Measurements from ENCODE around the gene DMD.

- TF ChIP-seq CTCF (IDR thresholded peaks at IDR 0.05; ENCODE audit: borderline replicate concordance, extremely low read depth, low read length, poor library complexity, severe bottlenecking) (no peak), EZH2 (IDR thresholded peaks at IDR 0.05; ENCODE audit: borderline replicate concordance, low read depth, low read length, severe bottlenecking) (no peak)
Measured at GRCh38 chrX:31185884-31186283, 2025.5 kb downstream of the DMD start.

Measured in DND-41 (cell line).